ENCODE results near the gene CCDC70. TPM values are rescaled to one million over a fixed set of nuclear protein-coding genes. Genes with fewer than 3 reads are reported as not detected.
A peak's percentile ranks its signal among the peaks of the same experiment; 100 is the strongest.

Gene CCDC70
- total and polyA plus RNA-seq, 12 donors, result not detected

- peaks cover 0 to 22% (median 6%) of the 10 kb centered on the region in 9 donors for H3K4me1 ChIP-seq
- H3K4me3 ChIP-seq, result no peak overlapping the region
- WGBS, 2 donors, result 85 to 97% methylated on average over 1 of the region's 1 CpG
- H3K36me3 ChIP-seq, result no peaks in the 10 kb centered on the region
- intact Hi-C loops (cut with DNase I), result loop anchor here in 4 of 10 donors (5.0 to 10.0 kb wide), 2 partner anchors 278 to 281 kb away; partner anchors contain the start of gene NEK5 (in 4 of the 4)
- no peak for TF ChIP-seq CTCF (IDR thresholded peaks at IDR 0.05)
- H3K27ac ChIP-seq, result no peak overlapping the region
- ATAC-seq (no peak), DNase-seq (no peak)
- no peaks in the 10 kb centered on the region for H3K9me3 ChIP-seq
- no peaks in the 10 kb centered on the region for H3K27me3 ChIP-seq
Measured at GRCh38 chr13:51846756-51847155, 15.0 kb upstream of the CCDC70 start.

GRCh38 chr13:51848674-51849073 lies 13.1 kb upstream of the CCDC70 start:
- intact Hi-C loops (cut with DNase I), result loop anchor here in 4 of 10 donors (5.0 to 10.0 kb wide), 2 partner anchors 276 to 279 kb away; partner anchors contain the start of gene NEK5 (in 4 of the 4)

GRCh38 chr13:51849145-51850101 lies 12.3 kb upstream of the CCDC70 start:
- H3K27ac ChIP-seq, result no peak overlapping the region
- WGBS, 2 donors, result 67 to 70% methylated on average over 21 of the region's 21 CpGs
- DNase-seq (no peak), ATAC-seq (peak in 1 of 8 donors; percentile 18)
- no peaks in the 10 kb centered on the region for H3K9me3 ChIP-seq
- no peaks in the 10 kb centered on the region for H3K36me3 ChIP-seq
- no peaks in the 10 kb centered on the region for H3K27me3 ChIP-seq
- intact Hi-C loops (cut with DNase I), result loop anchor here in 4 of 10 donors (5.0 to 10.0 kb wide), 2 partner anchors 275 to 278 kb away; partner anchors contain the start of gene NEK5 (in 4 of the 4)
- peaks cover 0 to 22% (median 6%) of the 10 kb centered on the region in 9 donors for H3K4me1 ChIP-seq
- no peak overlapping the region for H3K4me3 ChIP-seq
- TF ChIP-seq CTCF (IDR thresholded peaks at IDR 0.05), result peak in 7 of 9 donors; percentile 26 to 61 (median 41)

More at GRCh38 chr13:51848674-51849073, 13.1 kb upstream of the CCDC70 start:
- ATAC-seq (no peak), DNase-seq (no peak)
- Histone ChIP-seq H3K36me3 (no peaks in the 10 kb centered on the region), H3K27me3 (no peaks in the 10 kb centered on the region), H3K4me1 (peaks cover 0 to 22% (median 6%) of the 10 kb centered on the region in 9 donors), H3K4me3 (no peak overlapping the region), H3K9me3 (no peaks in the 10 kb centered on the region), H3K27ac (no peak overlapping the region)
- 43 to 67% methylated on average over 4 of the region's 4 CpGs for WGBS, 2 donors
- no peak for TF ChIP-seq CTCF (IDR thresholded peaks at IDR 0.05)

GRCh38 chr13:51856027-51856736 lies 5.6 kb upstream of the CCDC70 start:
- no peak for ATAC-seq
- Histone ChIP-seq H3K36me3 (no peaks in the 10 kb centered on the region), H3K4me3 (no peak overlapping the region), H3K4me1 (no peaks in the 10 kb centered on the region), H3K9me3 (peaks cover 0 to 6% (median 0%) of the 10 kb centered on the region in 11 donors), H3K27ac (no peak overlapping the region), H3K27me3 (no peaks in the 10 kb centered on the region)
- 97 to 100% methylated on average over 1 of the region's 1 CpG for WGBS, 2 donors
- intact Hi-C loops (cut with DNase I), result no loop called here
- TF ChIP-seq CTCF (IDR thresholded peaks at IDR 0.05), result no peak
- no peak for DNase-seq
